Skin of body (tissue), 2 donors: ENCODE data around the gene BUD23. TPM values are rescaled to one million over a fixed set of nuclear protein-coding genes. Genes with fewer than 3 reads are reported as not detected.
"Not testable (repeated sequence)": the region's sequence is repeated elsewhere in the genome, so short reads cannot be mapped to it uniquely, and the experiment has no call there.

ENCODE experiments used
- DNase-seq: peaks from one replicate; lab custom pipeline; 2025; lab: John Stamatoyannopoulos, UW
- total RNA-seq: library from RNA; depleted of rRNA; stranded (reverse); fragments of >200 nt; gene quantifications from one replicate; pipeline ENCODE4 v1.2.3, GENCODE V29; 2014

BUD23 gene
- total RNA-seq, 1 donor from 2014 or later: 28.0 TPM

DNA sequence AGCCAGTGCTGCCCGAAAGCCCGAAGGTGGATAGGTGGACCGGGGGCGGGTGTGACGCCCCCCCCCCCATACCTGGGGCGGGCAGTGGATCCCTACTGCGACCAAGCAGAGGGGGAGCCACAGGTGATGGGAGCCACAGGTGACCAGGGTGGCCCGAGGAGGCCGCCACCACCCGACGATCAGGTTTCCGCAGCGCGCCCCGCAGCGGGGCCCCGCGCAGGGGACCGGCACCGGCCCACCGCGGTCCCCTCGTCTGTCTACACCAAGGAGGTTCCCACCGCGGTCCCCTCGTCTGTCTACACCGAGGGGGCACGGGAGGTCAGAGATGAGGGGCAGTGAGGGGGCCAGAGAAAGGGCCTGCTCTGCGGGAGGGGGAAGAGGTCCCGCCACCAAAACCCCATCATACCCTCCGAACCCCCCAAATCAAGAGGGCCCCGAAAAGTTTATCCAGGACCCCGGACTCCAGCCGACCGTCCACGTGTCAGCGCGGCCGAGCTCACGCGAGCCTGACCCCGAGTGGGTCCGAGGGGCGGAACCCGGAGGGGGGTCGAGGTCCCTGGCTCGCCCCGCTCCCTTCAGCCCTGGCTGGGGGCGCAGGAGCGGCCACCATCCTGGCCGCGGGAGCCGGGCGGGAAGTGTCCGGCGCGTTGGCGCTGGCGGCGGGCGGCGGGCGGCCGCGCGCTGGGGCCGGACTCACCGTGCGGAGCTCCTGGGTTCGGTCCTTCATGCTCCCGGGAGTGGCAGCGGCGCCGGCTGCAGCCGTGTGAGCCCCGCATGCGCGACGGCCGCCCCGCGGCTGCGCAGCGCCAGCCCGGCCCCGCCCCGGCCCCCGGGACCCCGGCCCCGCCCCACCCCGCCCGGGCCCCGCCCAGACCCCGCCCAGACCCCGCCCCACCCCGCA lies 35.8 kb downstream of the BUD23 start, which contains the start of gene STX1A:
Gene STX1A, minus strand, starts transcription at position 765 of the 901 bp plus-strand sequence. Its CDS starts 38 bp downstream, at position 727.
- no peak for DNase-seq

DNA sequence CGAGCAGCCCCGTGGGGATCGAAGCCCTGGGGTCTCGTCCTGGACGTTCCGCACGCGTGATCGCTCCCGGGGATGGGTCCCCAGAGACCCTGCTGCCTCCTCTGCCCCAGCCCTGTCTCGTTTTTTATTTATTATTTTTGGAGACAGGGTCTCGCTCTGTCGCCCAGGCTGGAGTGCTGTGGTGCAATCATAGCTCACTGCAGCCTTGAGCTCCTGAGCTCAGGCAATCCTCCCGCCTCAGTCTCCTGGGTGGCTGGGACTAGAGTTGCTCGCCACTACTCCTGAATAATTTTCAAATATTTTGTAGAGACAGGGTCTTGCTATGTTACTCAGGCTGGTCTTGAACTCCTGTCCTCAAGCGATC lies 36.4 kb downstream of the BUD23 start:
- DNase-seq: no peak

GRCh38 chr7:73720443-73720842 lies 37.0 kb downstream of the BUD23 start:
- not testable (repeated sequence) for DNase-seq

DNA sequence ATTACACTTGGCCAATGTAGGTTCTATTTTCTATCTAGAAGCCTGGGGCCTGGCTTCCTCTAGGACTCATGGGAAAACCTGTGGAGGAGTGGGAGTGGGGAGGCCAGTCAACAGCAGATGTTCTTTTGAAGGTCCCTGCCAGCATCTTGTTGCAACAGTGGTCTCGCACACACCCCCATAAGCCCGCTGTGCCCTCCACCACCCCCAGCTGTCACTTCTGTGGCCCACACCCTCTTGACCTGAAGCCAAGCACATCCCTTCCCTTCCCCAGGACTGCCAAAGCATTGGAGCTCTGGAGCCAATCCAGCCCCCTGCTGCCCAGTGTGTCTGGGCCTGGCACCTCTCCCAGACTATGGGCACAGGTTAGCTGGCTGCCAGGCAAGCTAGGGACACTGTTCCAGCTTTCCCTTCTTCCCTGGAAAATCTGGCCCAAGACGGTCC lies 38.0 kb downstream of the BUD23 start:
- no peak for DNase-seq

DNA sequence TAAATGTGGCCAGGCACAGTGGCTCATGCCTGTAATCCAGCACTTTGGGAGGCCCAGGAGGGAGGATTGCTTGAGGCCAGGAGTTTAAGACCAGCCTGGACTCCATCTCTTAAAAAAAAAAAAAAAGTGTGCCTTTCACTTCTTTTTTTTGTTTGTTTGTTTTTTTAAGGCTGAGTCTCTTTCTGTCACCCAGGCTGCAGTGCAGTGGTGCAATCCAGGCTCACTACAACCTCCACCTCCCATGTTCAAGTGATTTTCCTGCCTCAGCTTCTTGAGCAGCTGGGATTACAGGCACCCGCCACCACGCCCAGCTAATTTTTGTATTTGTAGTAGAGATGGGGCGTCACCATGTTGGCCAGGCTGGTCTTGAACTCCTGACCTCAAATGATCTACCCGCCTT lies 38.8 kb downstream of the BUD23 start:
- not testable (repeated sequence) for DNase-seq

DNA sequence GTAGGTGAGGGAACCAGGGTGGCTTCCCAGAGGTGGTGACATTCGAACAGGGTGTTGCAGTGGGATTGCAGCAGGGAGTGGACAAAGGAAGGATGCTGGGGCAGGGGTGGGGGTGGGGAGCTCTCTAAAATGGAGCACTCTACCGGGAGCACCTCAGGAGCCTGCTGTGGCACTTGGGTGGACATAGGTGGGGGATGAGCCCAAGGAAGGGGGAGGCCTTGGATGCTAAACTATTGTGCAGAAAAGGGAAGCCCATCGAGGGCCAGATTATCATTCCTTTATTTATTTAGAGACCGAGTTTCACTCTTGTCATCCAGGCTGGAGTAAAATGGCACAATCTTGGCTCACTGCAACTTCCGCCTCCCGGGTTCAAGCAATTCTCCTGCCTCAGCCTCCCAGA lies 39.4 kb downstream of the BUD23 start:
- DNase-seq: no peak

GRCh38 chr7:73723813-73724212 lies 40.4 kb downstream of the BUD23 start:
- DNase-seq: no peak

DNA sequence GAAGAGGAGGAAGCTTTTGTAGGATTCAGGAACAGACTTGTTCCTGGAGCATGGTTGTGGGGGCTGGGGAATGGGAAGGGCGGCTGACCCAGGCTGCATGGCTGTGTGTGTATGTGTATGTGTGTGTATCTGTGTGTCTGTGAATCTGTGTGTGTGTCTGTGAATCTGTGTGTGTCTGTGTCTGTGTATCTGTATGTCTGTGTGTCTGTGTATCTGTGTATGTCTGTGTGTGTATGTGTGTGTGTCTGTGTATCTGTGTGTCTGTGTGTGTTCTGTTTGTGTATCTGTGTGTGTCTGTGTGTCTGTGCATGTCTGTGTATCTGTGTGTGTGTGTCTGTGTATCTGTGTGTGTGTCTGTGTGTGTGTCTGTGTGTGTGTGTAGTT lies 42.7 kb downstream of the BUD23 start:
- no peak for DNase-seq

GRCh38 chr7:73727952-73728351 lies 44.6 kb downstream of the BUD23 start:
- no peak for DNase-seq

DNA sequence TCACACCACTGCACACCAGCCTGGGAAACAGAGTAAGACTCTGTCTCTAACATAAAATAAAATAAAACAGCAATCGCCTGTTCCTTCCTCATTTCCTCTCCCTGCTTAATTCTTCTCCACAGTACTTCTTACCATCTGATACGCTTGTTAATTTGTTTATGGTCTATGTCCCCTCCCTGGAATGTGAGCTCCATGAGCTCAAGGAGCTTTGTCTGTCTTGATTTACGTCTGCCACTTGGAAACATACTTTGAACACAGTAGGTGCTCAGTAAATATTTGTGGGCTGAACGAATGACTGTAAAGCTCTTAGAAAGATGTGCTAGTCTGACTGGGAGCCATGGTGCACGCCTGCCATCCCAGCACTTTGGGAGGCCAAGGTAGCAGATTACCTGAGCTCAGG lies 45.2 kb downstream of the BUD23 start:
- DNase-seq: no peak

GRCh38 chr7:73730485-73730884 lies 47.1 kb downstream of the BUD23 start:
- no peak for DNase-seq

GRCh38 chr7:73732397-73732796 lies 49.0 kb downstream of the BUD23 start:
- DNase-seq: no peak

DNA sequence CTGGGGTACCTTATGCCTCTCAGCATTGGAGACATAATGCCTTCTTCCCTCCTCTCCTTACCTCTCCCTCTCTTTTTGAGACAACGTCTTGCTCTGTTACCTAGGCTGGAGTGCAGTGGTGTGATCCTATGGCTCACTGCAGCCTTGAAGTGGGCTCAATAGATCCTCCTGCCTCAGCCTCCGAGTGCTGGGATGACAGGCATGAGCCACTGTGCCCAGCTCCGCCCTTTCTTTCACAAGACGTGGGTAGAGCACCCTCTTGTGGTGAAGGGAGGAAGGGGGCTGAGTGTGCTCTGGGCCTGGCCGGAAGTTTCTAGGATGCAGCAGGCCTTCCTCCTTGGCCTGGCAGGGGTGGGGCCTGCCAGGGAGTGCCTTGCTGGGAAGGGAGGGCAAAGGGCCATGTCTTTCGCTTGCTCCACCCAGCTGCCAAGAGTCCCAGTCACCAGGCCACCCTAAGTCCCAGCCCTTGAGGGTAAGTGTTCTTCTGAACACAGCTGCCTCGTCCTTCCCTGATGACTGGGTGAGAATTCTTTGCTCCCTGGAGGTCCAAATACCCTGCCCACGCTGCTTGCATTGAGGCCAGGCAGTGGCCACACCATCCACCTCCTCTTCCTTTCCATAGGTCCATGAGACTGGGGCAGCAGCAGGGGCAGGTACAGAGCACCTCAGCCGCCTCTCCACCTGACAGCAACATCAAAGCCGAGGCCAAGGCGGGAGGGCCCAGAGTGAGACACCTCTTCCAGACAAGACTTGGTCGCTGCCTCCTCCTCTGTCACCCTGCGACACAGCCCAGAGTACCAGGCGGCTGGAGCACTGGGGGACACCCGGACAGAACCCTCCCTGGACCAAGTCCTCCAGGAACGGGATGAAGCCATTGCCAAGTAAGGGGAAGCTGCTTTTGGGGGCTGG lies 51.5 kb downstream of the BUD23 start:
- DNase-seq: no peak

GRCh38 chr7:73735528-73735905 lies 52.1 kb downstream of the BUD23 start:
- no peak for DNase-seq

- no peak for DNase-seq
These were observed 53.5 kb downstream of the BUD23 start for GRCh38 chr7:73736885-73737284.

- DNase-seq: no peak
These were observed 54.3 kb downstream of the BUD23 start for GRCh38 chr7:73737491-73738219.

DNA sequence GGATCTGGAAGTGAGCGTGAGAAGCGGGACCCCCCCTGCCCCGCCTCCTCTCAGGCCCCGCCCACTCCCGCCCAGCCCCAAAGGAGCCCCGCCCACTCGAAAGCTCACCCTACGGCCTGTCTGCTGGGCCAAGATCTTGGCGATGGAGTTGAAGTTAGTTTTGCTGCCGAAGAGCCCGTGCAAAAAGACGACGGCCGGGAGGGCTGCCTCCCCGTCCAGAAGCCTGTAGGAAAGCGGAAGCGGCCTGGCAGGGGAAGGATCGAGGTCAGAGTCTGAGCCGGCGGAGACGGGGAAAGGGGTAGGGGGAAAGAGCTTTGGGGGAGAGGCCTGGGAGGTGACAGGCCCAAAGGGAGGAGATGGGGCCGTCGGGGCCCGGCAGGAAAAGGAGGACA lies 54.8 kb downstream of the BUD23 start:
- DNase-seq: no peak

- DNase-seq: peak; percentile 96
These were observed 55.4 kb downstream of the BUD23 start, which contains the start of gene ABHD11 for GRCh38 chr7:73738612-73739386. Gene ABHD11, minus strand, starts transcription at chr7:73738802. Its CDS starts 32 bp downstream, at chr7:73738770.

DNA sequence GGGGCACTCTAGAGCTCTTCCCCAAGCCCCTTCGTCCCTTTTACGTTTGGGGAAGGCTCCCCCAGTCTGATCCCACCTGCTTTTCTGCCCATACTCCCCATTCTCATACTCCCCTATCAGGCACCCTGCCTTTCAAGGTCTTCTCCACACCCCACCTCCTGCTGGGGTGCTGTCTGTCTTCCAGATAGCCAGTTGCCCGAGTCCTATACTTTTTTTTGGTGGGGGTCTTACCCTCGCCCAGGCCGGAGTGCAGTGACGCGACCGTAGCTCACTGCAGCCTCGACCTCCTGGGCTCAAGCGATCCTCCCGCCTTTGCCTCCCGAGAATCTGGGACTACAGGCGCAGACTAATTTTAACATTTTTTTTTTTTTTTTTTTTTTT lies 56.0 kb downstream of the BUD23 start:
- no peak for DNase-seq

- DNase-seq: no peak
These were observed 56.8 kb downstream of the BUD23 start for GRCh38 chr7:73740212-73740611.

DNA sequence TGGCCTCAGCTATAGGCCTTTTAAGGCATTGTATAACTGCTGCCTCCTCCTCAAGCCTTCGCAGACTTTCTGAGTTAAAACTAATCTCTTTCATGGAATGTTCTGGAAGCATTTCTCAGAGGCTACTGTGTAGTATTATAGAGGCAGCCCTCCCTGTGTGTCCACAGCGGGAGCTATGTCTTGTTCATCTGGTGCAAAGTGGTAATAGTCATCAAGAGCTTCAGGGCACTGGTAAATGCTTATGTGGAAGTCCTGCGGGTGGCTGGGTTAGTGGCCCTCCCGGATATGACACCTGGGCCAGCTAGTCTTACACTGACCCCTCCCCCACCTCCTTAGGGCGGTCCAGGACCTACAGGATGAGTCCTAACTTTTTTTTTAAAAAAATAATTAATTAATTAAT lies 57.4 kb downstream of the BUD23 start:
- DNase-seq: no peak
